Kidney glomerular epithelial cell (primary cell): Measurements from ENCODE around the gene ZDHHC22.

Experiments
- DNase-seq: peaks from one replicate; lab custom pipeline; 2025; lab: John Stamatoyannopoulos, UW

Gene ZDHHC22

GRCh38 chr14:77155083-77155482 is 13.5 kb upstream of the ZDHHC22 start:
- DNase-seq = no peak

- DNase-seq = no peak
These were observed 12.8 kb upstream of the ZDHHC22 start for GRCh38 chr14:77154421-77154820.

- no peak for DNase-seq
These were observed 12.2 kb upstream of the ZDHHC22 start for GRCh38 chr14:77153802-77154201.

GRCh38 chr14:77151918-77152588 is 10.5 kb upstream of the ZDHHC22 start:
- peak; percentile 56 for DNase-seq

GRCh38 chr14:77151245-77151644 is 9.7 kb upstream of the ZDHHC22 start:
- DNase-seq = no peak

GRCh38 chr14:77148510-77149231 is 7.1 kb upstream of the ZDHHC22 start:
- no peak for DNase-seq

GRCh38 chr14:77145975-77146740 is 4.6 kb upstream of the ZDHHC22 start:
- DNase-seq = no peak

- no peak for DNase-seq
These were observed 3.0 kb upstream of the ZDHHC22 start for GRCh38 chr14:77144412-77145115.

GRCh38 chr14:77143071-77143470 is 1.5 kb upstream of the ZDHHC22 start:
- no peak for DNase-seq

GRCh38 chr14:77142005-77142800 is 612 bp upstream of the ZDHHC22 start:
- no peak for DNase-seq

GRCh38 chr14:77140359-77141213 is 1.0 kb downstream of the ZDHHC22 start:
- no peak for DNase-seq

GRCh38 chr14:77139540-77140358 is 1.8 kb downstream of the ZDHHC22 start:
- DNase-seq = no peak

- DNase-seq = no peak
These were observed 2.6 kb downstream of the ZDHHC22 start for GRCh38 chr14:77139022-77139421.

GRCh38 chr14:77133720-77134338 is 7.8 kb downstream of the ZDHHC22 start:
- peak; percentile 87 for DNase-seq

GRCh38 chr14:77131871-77132486 is 9.6 kb downstream of the ZDHHC22 start:
- no peak for DNase-seq

- DNase-seq = no peak
These were observed 10.4 kb downstream of the ZDHHC22 start for GRCh38 chr14:77131206-77131605.

- DNase-seq = no peak
These were observed 11.2 kb downstream of the ZDHHC22 start for GRCh38 chr14:77130386-77130785.

- peak; percentile 75 for DNase-seq
These were observed 13.1 kb downstream of the ZDHHC22 start for GRCh38 chr14:77128414-77128891.
